PC-3 (cell line): Measurements from ENCODE around the gene SAP30.

Experiments used
- CTCF ChIP-seq: fragments of 300-600 bp; sonication (generic); conservative IDR thresholded peaks from 2 replicates; pipeline ENCODE4 v1.5.1; 2017; ENCODE audit warnings: antibody characterized with exemption, low read depth, mild to moderate bottlenecking, low read length
- EZH2 ChIP-seq: fragments of 300-600 bp; sonication (generic); IDR thresholded peaks from one replicate; pipeline ENCODE4 v1.6.1; 2017; ENCODE audit warnings: antibody characterized with exemption, mild to moderate bottlenecking, low read length; ENCODE audit not compliant: unreplicated experiment
- EZH2phosphoT487 ChIP-seq: fragments of 300-600 bp; sonication (generic); IDR thresholded peaks from 2 replicates; pipeline ENCODE4 v1.6.1; 2018; ENCODE audit warnings: mild to moderate bottlenecking, antibody characterized with exemption, low read length, borderline replicate concordance

DNA sequence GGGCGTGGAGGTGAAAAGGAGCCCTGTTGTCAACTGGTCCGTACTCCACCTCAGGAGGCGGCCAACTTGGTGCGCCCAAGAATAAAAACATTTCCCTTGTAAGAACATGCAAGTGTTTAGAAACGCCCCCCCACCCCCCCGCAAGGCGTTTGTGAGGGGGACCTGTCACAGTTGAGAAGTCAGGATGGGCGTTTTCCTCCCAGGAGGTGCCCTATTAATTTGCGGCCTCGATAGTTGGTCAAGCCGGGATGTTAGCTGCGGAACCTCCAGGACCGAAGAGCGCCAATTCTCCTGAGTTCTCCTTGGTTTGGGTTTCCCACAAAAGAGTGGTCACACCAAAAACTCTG, 651 bp upstream of the SAP30 start:
- TF ChIP-seq CTCF (no peak), EZH2 (no peak), EZH2phosphoT487 (no peak)
